Endothelial cell of umbilical vein (primary cell): ENCODE measurements around the gene WDFY2. TPM values are rescaled to one million over a fixed set of nuclear protein-coding genes. Genes with fewer than 3 reads are reported as not detected.

Experiments
- BruUV-seq: library from RNA; stranded (reverse); fragments of 400-500 nt; replicated peaks from 2 replicates; lab custom pipeline; 2021; lab: Mats Ljungman, UMichigan
- CTCF ChIA-PET: fragments of 300-600, 350-600 bp; sonication (Branson Sonifier 250); formaldehyde crosslinking; loops from one replicate; lab custom pipeline; 2021; ENCODE audit warnings: antibody characterized with exemption, inconsistent platforms; lab: Charles Lee
- POLR2A ChIA-PET: fragments of 300-600, 350-600 bp; sonication (Branson Sonifier 250); formaldehyde crosslinking; loops from one replicate; lab custom pipeline; 2021; ENCODE audit warnings: antibody characterized with exemption, inconsistent platforms; lab: Charles Lee
- DNase-seq: peaks from one replicate; pipeline ENCODE4 v3.0.0-alpha.2; 2011; ENCODE audit warnings: low read depth, low spot score
- FAIRE-seq: peaks from 2 replicates; lab custom pipeline; 2011; peaks lifted over from hg19 to GRCh38; lab: Jason Lieb, UNC
- H2AFZ ChIP-seq: 2 replicates; pipeline ENCODE4 v1.6.0; 2012; ENCODE audit warnings: low read depth, low read length, control low read depth, inconsistent platforms
- H3K27ac ChIP-seq: 2 replicates; pipeline ENCODE4 v1.5.1; 2011; ENCODE audit warnings: low read depth, mild to moderate bottlenecking, control low read depth, low read length, moderate library complexity; ENCODE audit not compliant: insufficient read depth
- H3K27me3 ChIP-seq, 2 experiments: 2 replicates each; pipeline versions ENCODE4 v1.6.0 to v1.6.1; 2011; ENCODE audit warnings: low read length in 2 of 2, mixed read lengths in 1 of 2; ENCODE audit not compliant: control insufficient read depth in 2 of 2, insufficient read depth in 2 of 2
- H3K36me3 ChIP-seq, 2 experiments: 2 replicates in 1 of 2; 3 replicates in 1 of 2; pipeline ENCODE4 v1.5.1; 2011; ENCODE audit warnings: low read length in 2 of 2, mild to moderate bottlenecking in 1 of 2, moderate library complexity in 1 of 2; ENCODE audit not compliant: control insufficient read depth in 2 of 2, insufficient read depth in 2 of 2; ENCODE audit errors: extremely low read depth in 1 of 2
- H3K4me1 ChIP-seq: 3 replicates; pipeline ENCODE4 v1.5.1; 2011; ENCODE audit warnings: mild to moderate bottlenecking, low read length; ENCODE audit not compliant: control insufficient read depth, insufficient read depth; ENCODE audit errors: extremely low read depth
- H3K4me2 ChIP-seq: 2 replicates; pipeline ENCODE4 v1.6.1; 2011; ENCODE audit warnings: low read length, control low read depth, mixed read lengths; ENCODE audit not compliant: insufficient read depth
- H3K4me3 ChIP-seq, 3 experiments: fragments of 200-600 bp in 1 of 3; sonication (generic), shearing (Covaris generic) in 1 of 3; replicated peaks in 1 of 3; 2 replicates each; pipeline ENCODE4 v1.5.1; 2011 to 2016; ENCODE audit warnings: control low read depth in 3 of 3, low read length in 3 of 3, mild to moderate bottlenecking in 2 of 3, inconsistent platforms in 1 of 3, low read depth in 1 of 3, moderate library complexity in 1 of 3; ENCODE audit not compliant: insufficient read depth in 1 of 3
- H3K79me2 ChIP-seq: 2 replicates; pipeline ENCODE4 v1.6.0; 2012; ENCODE audit warnings: low read length, inconsistent platforms; ENCODE audit not compliant: control insufficient read depth, insufficient read depth
- H3K9ac ChIP-seq: replicated peaks from 2 replicates; pipeline ENCODE3; 2011; ENCODE audit warnings: low read length, control low read depth; ENCODE audit not compliant: insufficient read depth; ENCODE audit errors: extremely low read depth
- H3K9me1 ChIP-seq: replicated peaks from 3 replicates; pipeline ENCODE4 v1.6.0; 2011; ENCODE audit warnings: mild to moderate bottlenecking, low read length; ENCODE audit not compliant: control insufficient read depth, insufficient read depth; ENCODE audit errors: extremely low read depth
- H3K9me3 ChIP-seq: replicated peaks from 2 replicates; pipeline ENCODE4 v1.5.1; 2012; ENCODE audit warnings: low read length, inconsistent platforms; ENCODE audit not compliant: control insufficient read depth, insufficient read depth
- H4K20me1 ChIP-seq: replicated peaks from 2 replicates; pipeline ENCODE3; 2011; ENCODE audit warnings: mild to moderate bottlenecking, low read length; ENCODE audit not compliant: control insufficient read depth, insufficient read depth; ENCODE audit errors: extremely low read depth
- EZH2 ChIP-seq: IDR thresholded peaks from 2 replicates; pipeline ENCODE4 v1.6.1; 2012; ENCODE audit warnings: borderline replicate concordance, low read depth, mild to moderate bottlenecking, moderate library complexity, low read length, inconsistent platforms; ENCODE audit not compliant: severe bottlenecking
- FOS ChIP-seq: IDR thresholded peaks from 2 replicates; pipeline ENCODE4 v1.6.1; 2011; ENCODE audit warnings: mild to moderate bottlenecking, low read length, moderate library complexity, borderline replicate concordance; ENCODE audit not compliant: insufficient read depth
- GATA2 ChIP-seq: IDR thresholded peaks from 2 replicates; pipeline ENCODE4 v1.7.0; 2011; ENCODE audit warnings: low read depth, mild to moderate bottlenecking, moderate library complexity, mixed read lengths, low read length; ENCODE audit not compliant: insufficient read length, insufficient read depth
- JUN ChIP-seq: IDR thresholded peaks from 2 replicates; pipeline ENCODE4 v1.6.1; 2011; ENCODE audit warnings: borderline replicate concordance, low read depth; ENCODE audit not compliant: insufficient read length, insufficient read depth
- MYC ChIP-seq: IDR thresholded peaks from one replicate; pipeline ENCODE4 v1.6.1; 2011; ENCODE audit warnings: mild to moderate bottlenecking, low read depth, low read length
- POLR2A ChIP-seq: IDR thresholded peaks from 2 replicates; pipeline ENCODE4 v1.6.1; 2012; ENCODE audit warnings: low read depth, mild to moderate bottlenecking, control low read depth, low read length
- POLR2AphosphoS5 ChIP-seq: IDR thresholded peaks from 2 replicates; pipeline ENCODE4 v1.6.1; 2012; ENCODE audit warnings: low read depth, mild to moderate bottlenecking, control low read depth, low read length, moderate library complexity; ENCODE audit not compliant: insufficient read depth
- dilution Hi-C: fragments of 300-500 bp; cut with MboI; formaldehyde crosslinking; loops from one replicate; pipeline ENCODE4 v1.15.0; 2019; ENCODE audit warnings: low sequenced_read_pairs; ENCODE audit not compliant: extremely low pct_ligation_motif_present
- intact Hi-C: fragments of 100-400 bp; cut with micrococcal nuclease; formaldehyde crosslinking; loops from one replicate; pipeline ENCODE4 v1.10.0; 2022
- polyA plus RNA-seq, 4 experiments: library from polyadenylated mRNA; depleted of rRNA in 3 of 4; stranded (reverse) in 3 of 4; unstranded in 1 of 4; fragments of >200 nt; gene quantifications; 2 replicates each; pipeline versions ENCODE4 v1.2.1 to v1.2.3, GENCODE V29; 2011 to 2012; ENCODE audit warnings: missing spikeins in 1 of 4
- total RNA-seq: library from RNA; stranded (reverse); gene quantifications from 2 replicates; pipeline ENCODE4 v1.2.3, GENCODE V29; 2021
- TF ChIP-seq, protein P1 (sequence below), 2 donors: IDR thresholded peaks; 1 replicate in 1 of 2; 2 replicates in 1 of 2; pipeline ENCODE4 v1.5.1; 2011; ENCODE audit warnings: low read length in 2 of 2, mild to moderate bottlenecking in 2 of 2, moderate library complexity in 2 of 2, control low read depth in 1 of 2, inconsistent platforms in 1 of 2, low read depth in 1 of 2; ENCODE audit not compliant: insufficient read depth in 1 of 2; ENCODE audit errors: extremely low read depth in 1 of 2
- TF ChIP-seq, protein P2 (sequence below): IDR thresholded peaks from 2 replicates; pipeline ENCODE4 v1.6.1; 2011; ENCODE audit not compliant: insufficient read depth, insufficient read length

The WDFY2 gene
- total and polyA plus RNA-seq, 2 donors (not counting 3 experiments of a cell fraction or from before 2014, with no cell fraction given), result 2.1 to 5.5 TPM

DNA sequence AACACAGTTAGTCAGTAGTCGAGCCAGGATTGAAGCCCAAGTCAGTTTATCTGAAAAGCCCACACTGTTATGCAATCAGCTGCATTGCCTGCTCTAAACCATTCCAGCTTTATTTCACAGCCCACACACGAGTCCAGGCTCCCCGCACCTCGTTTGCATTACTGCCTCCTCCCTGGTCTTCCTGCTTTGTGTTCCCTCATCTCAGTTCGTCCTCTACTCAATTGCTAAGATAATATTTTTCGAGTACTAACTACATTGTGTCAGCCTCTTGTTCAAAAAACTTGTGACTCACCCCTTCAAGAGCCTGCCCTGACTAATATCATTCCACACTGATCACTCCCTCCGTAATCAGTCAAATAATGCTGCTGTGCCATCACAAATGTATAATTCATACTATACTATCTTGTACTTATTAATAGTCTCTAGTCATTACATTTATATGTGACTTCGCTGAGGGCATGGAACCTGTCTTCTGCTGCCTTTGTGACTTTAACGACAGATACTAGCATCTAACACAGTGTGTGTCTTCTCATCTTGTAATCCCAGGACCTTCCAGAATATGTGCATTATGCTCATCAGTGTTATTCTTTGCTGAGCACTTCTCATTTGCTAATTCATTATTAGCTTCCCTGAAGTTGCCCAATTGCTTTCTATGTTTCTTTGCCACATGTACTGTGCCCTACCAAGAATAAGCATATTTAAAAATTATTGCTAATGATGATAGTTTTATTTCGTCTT, 26.2 kb upstream of the WDFY2 start:
- Histone ChIP-seq H3K9me1 (no peaks in the 10 kb centered on the region), H3K27ac (no peak overlapping the region), H3K9me3 (no peaks in the 10 kb centered on the region), H3K4me3 (no peak overlapping the region), H3K4me2 (no peak overlapping the region), H3K79me2 (no peaks in the 10 kb centered on the region), H2AFZ (no peak overlapping the region), H3K9ac (no peak overlapping the region), H4K20me1 (no peaks in the 10 kb centered on the region), H3K27me3 (peaks cover 8 to 25% of the 10 kb centered on the region in 2 experiments), H3K36me3 (no peaks in the 10 kb centered on the region), H3K4me1 (no peaks in the 10 kb centered on the region)
- TF ChIP-seq GATA2 (no peak), JUN (no peak), FOS (no peak), EZH2 (no peak)
- ChIA-PET CTCF (no interaction called here), POLR2A (no interaction called here)
- dilution Hi-C loops (no loop called here), intact Hi-C loops (no loop called here)
- BruUV-seq, result no TSS peak
- no peak for FAIRE-seq
- DNase-seq, result no peak

DNA sequence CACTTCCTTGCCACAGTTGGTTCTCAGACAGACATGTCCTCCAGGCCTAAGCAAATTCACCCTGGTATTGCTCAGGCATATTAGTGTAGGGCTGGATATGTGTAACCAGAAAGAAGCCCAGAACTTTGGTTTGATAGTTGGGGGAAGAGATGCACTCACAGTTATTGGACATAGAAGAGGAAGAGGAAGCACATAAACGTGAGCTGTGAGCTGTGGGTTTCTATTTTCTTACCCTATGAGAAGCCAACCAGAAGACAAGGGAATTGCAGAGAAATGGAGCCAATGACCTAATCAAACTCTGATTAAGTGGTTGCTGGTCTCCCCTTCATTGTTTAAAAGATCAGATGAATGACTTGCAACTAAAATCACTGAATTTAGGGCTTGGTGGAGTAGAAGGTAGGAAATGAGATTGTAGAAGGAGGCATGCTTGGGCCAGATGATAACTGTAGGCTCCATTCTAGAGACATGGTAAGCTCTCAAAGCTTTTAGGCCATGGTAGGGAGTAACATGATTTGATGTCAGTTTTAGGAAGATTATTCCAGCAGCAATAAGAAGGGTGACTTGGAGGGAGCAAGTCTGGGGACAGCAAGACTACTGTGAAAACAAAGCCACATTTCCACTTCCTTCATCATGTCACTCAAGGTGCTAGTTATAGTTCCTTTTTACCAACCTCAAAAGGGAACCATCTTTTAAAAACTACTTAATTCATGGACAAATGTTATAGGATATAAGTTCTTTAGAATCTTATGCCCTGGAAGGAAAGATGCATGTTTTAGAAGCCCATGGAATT, 24.1 kb upstream of the WDFY2 start:
- H3K36me3 ChIP-seq, result no peaks in the 10 kb centered on the region
- CTCF ChIA-PET, result interaction anchor here (1.5 kb wide), 1 partner anchor 24 kb away, joined by 3 read pairs; no protein-coding TSS in a partner anchor
- intact Hi-C loops, result no loop called here

More for the DNA sequence above, 24.1 kb upstream of the WDFY2 start:
- no peak overlapping the region for H3K9ac ChIP-seq
- BruUV-seq, result no TSS peak
- H3K9me3 ChIP-seq, result no peaks in the 10 kb centered on the region
- H3K9me1 ChIP-seq, result no peaks in the 10 kb centered on the region
- no peak overlapping the region for H3K27ac ChIP-seq
- H3K27me3 ChIP-seq, result peaks cover 4 to 13% of the 10 kb centered on the region in 2 experiments
- H3K79me2 ChIP-seq, result no peaks in the 10 kb centered on the region
- TF ChIP-seq, protein P1, sequence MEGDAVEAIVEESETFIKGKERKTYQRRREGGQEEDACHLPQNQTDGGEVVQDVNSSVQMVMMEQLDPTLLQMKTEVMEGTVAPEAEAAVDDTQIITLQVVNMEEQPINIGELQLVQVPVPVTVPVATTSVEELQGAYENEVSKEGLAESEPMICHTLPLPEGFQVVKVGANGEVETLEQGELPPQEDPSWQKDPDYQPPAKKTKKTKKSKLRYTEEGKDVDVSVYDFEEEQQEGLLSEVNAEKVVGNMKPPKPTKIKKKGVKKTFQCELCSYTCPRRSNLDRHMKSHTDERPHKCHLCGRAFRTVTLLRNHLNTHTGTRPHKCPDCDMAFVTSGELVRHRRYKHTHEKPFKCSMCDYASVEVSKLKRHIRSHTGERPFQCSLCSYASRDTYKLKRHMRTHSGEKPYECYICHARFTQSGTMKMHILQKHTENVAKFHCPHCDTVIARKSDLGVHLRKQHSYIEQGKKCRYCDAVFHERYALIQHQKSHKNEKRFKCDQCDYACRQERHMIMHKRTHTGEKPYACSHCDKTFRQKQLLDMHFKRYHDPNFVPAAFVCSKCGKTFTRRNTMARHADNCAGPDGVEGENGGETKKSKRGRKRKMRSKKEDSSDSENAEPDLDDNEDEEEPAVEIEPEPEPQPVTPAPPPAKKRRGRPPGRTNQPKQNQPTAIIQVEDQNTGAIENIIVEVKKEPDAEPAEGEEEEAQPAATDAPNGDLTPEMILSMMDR (IDR thresholded peaks at IDR 0.05; ENCODE audit: extremely low read depth in 1 of 2, insufficient read depth in 1 of 2, low read depth in 1 of 2, low read length in 2 of 2), result no peak
- TF ChIP-seq POLR2A (no peak), MYC (no peak), JUN (no peak), POLR2AphosphoS5 (no peak), GATA2 (no peak), EZH2 (no peak)
- TF ChIP-seq, protein P2, sequence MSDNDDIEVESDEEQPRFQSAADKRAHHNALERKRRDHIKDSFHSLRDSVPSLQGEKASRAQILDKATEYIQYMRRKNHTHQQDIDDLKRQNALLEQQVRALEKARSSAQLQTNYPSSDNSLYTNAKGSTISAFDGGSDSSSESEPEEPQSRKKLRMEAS, result no peak
- no peak for FAIRE-seq
- H3K4me2 ChIP-seq, result no peak overlapping the region
- H4K20me1 ChIP-seq, result no peaks in the 10 kb centered on the region
- no peak overlapping the region for H3K4me3 ChIP-seq
- no peak overlapping the region for H2AFZ ChIP-seq
- no peaks in the 10 kb centered on the region for H3K4me1 ChIP-seq
- dilution Hi-C loops, result no loop called here
- POLR2A ChIA-PET, result no interaction called here
- DNase-seq, result no peak
